Stimulated activated naive B cell treated with anti-CD40 and anti-IgM and Interleukin-4, amounts not matched to agents 10 μg/mL and 1 μg/mL and 100 μg/mL, for 72 hours (primary cell): Measurements from ENCODE around the gene RAB34.

Experiments
- ATAC-seq, 2 donors: fragments of 150-1000 bp; cut with Tn5 transposase; replicated peaks; 2 replicates each; pipeline ENCODE4 v1.10.0; 2021; ENCODE audit warnings: moderate library complexity in 1 of 2
- DNase-seq: peaks from one replicate; pipeline ENCODE4 v3.0.0; 2021
- H3K27ac Mint-ChIP-seq: one replicate; pipeline ENCODE4 v1.8.0; 2022; ENCODE audit warnings: mild to moderate bottlenecking, mixed read lengths
- H3K27me3 Mint-ChIP-seq, 2 donors: one replicate each; pipeline ENCODE4 v1.8.0; 2022; ENCODE audit warnings: mixed read lengths in 2 of 2
- H3K36me3 Mint-ChIP-seq, 2 donors: one replicate each; pipeline ENCODE4 v1.8.0; 2022; ENCODE audit warnings: mixed read lengths in 2 of 2, mild to moderate bottlenecking in 1 of 2
- H3K4me1 Mint-ChIP-seq, 2 donors: one replicate each; pipeline ENCODE4 v1.8.0; 2022; ENCODE audit warnings: mixed read lengths in 2 of 2, mild to moderate bottlenecking in 1 of 2
- H3K4me3 Mint-ChIP-seq, 2 donors: one replicate each; pipeline ENCODE4 v1.8.0; 2022; ENCODE audit warnings: mild to moderate bottlenecking in 2 of 2, mixed read lengths in 2 of 2, moderate library complexity in 1 of 2
- H3K9me3 Mint-ChIP-seq, 2 donors: one replicate each; pipeline ENCODE4 v1.8.0; 2022; ENCODE audit warnings: mixed read lengths in 2 of 2, mild to moderate bottlenecking in 1 of 2

RAB34 gene

DNA sequence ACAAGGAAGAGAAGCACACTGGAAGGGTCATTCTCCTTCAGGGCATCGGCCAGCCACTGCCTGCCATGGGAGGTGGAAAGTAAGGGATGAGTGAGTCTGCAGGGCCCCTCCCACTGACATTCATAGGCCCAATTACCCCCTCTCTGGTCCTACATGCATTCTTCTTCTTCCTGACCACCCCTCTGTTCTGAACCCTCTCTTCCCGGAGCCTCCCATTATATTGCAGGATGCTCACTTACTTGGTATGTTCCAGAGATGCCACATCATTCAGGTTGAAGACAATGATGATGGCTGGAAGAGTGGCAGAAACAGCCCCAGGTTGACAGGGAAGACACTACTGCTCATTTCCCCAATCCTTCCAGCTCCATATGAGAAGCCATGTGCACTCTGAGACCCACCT lies 2.5 kb downstream of the RAB34 start:
- Mint-ChIP-seq H3K27me3 (no peaks in the 10 kb centered on the region), H3K27ac (no peak overlapping the region), H3K36me3 (peaks cover 8 to 34% of the 10 kb centered on the region in 2 donors), H3K9me3 (no peaks in the 10 kb centered on the region), H3K4me1 (peaks cover 37 to 58% of the 10 kb centered on the region in 2 donors), H3K4me3 (no peak overlapping the region)
- ATAC-seq: no peak
- DNase-seq: no peak

DNA sequence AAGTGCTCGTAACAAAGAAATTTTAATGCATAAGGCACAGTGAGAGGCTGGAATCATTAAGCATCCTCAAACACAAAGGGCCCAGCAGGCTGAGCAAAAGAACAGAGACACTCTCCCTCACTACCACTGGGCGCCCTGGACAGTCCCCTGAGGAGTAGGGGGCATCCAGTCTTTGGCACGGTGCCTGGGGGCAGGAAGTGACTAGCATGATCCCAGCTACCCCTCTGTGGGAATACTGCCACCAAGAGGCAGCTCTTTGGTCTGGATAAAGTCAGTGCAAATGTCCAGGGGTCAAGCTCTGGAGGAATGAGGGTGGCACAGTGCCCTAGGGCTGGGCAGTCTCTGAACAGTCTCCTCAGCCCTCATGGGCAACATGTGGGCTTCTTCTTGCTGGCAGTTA lies 3.4 kb downstream of the RAB34 start:
- Mint-ChIP-seq H3K9me3 (no peaks in the 10 kb centered on the region), H3K36me3 (peaks cover 3 to 28% of the 10 kb centered on the region in 2 donors)

DNA sequence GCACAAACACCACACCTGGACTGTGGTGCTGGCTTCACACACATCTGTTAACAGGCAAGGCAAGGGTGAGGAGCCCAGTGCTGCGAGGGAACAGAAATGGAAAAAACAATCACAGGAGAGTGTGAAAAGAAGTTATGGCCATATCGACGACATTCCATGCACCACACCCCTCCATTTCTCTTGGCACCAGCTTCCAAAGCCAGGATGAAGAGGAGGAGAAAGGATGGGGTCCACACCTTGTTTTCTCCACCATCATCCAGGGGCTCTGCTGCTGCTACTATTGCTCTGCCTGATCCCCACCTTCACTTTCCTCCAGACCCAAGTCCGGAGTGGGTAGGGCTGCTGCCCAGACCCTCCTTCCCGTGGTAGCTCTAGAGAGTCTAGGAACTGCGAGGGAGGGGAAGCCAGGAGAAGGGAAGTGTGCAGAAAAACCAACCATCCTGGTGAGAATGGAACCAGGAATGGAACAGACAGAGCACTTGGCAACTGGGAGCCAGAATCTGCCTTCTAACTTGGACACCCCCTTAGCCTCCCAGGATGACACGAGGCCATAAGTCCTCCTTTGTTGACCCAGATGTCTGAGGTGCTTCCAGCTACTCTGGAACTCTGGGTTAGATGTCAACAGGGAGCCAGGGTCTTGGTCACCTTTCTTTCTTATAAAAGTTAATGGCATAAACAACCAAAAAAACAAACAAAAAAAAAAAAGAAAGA lies 4.8 kb downstream of the RAB34 start:
- peak overlapping the region; percentile 92 to 94 for H3K4me3 Mint-ChIP-seq
- no peaks in the 10 kb centered on the region for H3K9me3 Mint-ChIP-seq
- no peak for DNase-seq
- H3K36me3 Mint-ChIP-seq: peaks cover 5 to 30% of the 10 kb centered on the region in 2 donors
- no peaks in the 10 kb centered on the region for H3K27me3 Mint-ChIP-seq
- ATAC-seq: no peak
- peaks cover 24 to 44% of the 10 kb centered on the region in 2 donors for H3K4me1 Mint-ChIP-seq
- H3K27ac Mint-ChIP-seq: peak overlapping the region; percentile 94

More for the DNA sequence above, 3.4 kb downstream of the RAB34 start:
- H3K4me3 Mint-ChIP-seq: no peak overlapping the region
- H3K27me3 Mint-ChIP-seq: no peaks in the 10 kb centered on the region
- ATAC-seq (no peak), DNase-seq (no peak)
- H3K4me1 Mint-ChIP-seq: peaks cover 34 to 55% of the 10 kb centered on the region in 2 donors
- H3K27ac Mint-ChIP-seq: no peak overlapping the region

DNA sequence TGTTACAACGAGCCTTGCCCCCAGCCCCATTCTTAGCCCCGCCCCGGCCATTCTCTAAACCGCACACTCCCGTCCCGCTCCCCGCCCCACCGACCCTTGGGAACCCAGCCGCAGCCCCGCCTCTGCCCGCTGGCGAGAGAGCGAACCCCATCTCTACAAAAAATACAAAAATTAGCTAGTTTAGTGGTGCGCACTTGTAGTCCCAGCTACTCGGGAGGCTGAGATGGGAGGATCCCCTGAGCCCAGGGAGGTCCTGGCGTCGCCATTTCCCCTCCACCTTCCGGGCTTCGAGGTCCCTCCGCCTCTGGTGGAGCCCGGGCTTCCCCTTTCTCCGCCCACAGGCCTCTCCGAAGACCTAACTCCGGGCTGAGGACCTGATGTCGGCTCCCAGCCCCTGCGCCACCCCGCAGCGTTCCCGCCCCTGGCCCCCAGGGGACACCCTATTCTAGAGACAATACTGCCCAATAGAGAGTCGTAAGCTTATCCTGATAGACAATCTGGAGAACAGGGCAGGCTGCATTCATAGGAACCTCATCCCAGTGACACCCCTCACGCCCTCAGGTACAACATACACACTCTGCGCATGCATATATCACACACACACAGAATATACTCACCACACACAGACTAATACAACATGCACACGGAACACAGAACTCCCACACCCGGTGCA lies 5.5 kb downstream of the RAB34 start:
- ATAC-seq: peak; percentile 65 to 68
- H3K9me3 Mint-ChIP-seq: no peaks in the 10 kb centered on the region
- H3K4me1 Mint-ChIP-seq: peaks cover 27 to 42% of the 10 kb centered on the region in 2 donors
- H3K4me3 Mint-ChIP-seq: peak overlapping the region; percentile 92 to 94
- no peaks in the 10 kb centered on the region for H3K27me3 Mint-ChIP-seq
- peaks cover 10 to 36% of the 10 kb centered on the region in 2 donors for H3K36me3 Mint-ChIP-seq
- H3K27ac Mint-ChIP-seq: peak overlapping the region; percentile 94
- peak; percentile 73 for DNase-seq

DNA sequence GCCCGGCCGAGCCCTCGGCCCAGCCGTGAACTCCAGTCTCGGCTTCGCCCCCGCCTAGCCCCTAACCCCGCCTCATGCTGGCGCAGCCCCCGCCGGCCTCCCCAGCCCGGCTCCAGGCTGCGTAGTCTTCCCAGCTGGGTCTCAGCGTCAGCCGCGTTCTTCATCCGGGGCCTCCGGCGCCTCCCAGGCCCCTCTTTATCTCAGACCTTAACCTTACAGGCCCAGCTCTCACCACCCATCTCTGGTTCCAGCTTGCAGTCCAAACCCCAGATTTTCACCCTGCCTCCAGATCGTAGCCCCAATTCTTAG lies 6.0 kb downstream of the RAB34 start, which contains the start of gene PROCA1:
Gene PROCA1, minus strand, starts transcription at position 166 of the 309 bp plus-strand sequence. CDS start 228 bp downstream, outside the sequence.
- H3K27me3 Mint-ChIP-seq: no peaks in the 10 kb centered on the region
- DNase-seq (no peak), ATAC-seq (peak; percentile 48 to 49)
- peak within 1 kb of the TSS; percentile 92 to 94 for H3K4me3 Mint-ChIP-seq
- H3K27ac Mint-ChIP-seq: peak within 1 kb of the TSS; percentile 94
- no peaks in the 10 kb centered on the region for H3K9me3 Mint-ChIP-seq
- H3K4me1 Mint-ChIP-seq: peaks cover 27 to 42% of the 10 kb centered on the region in 2 donors
- H3K36me3 Mint-ChIP-seq: peaks cover 10 to 38% of the 10 kb centered on the region in 2 donors

DNA sequence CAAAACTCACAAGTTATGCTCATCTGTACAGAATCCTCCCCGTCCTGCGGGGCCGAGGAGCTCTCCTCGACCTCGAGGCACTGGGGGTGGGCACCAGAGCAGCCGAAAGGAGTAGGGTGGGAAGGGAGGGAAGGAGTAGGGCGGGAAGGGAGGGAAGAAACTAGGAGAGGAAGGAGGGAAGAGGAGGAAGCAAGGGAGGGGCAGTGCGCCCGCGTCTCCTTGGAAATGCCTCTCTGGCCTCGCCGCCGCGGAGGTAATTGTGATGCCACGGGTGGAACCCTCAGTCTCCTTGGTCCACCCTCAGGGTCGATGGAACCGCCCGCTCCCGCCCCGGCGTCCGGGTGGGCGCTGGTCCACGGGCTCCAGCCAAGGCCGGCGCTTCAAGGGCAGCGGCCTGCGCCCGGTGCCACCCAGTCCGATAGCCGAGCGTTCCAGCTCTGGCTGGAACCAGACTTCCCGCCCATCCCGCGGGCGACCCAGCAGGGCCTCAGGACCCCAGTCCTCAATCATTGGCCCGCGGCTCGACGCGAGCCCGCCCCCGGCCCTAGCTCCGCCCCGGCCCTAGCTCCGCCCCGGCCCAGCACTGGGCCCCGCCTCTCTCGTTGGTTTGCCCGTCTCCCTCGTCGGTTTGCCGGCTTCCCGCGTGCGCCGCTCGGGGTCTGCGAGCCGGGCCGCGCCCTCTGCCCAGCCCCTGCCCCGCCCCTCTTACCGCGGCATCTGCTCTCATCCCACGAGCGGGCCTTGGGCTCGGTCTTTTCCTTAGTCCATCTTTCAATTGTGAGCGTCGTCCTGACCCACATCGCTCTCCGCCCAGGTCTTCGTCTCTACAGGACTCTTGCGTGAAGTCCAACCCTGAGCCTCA lies 6.6 kb downstream of the RAB34 start:
- H3K27me3 Mint-ChIP-seq: no peaks in the 10 kb centered on the region
- DNase-seq: peak; percentile 88
- ATAC-seq: peak; percentile 85 to 89
- H3K4me1 Mint-ChIP-seq: peaks cover 25 to 36% of the 10 kb centered on the region in 2 donors
- H3K4me3 Mint-ChIP-seq: peak overlapping the region; percentile 92 to 94
- H3K36me3 Mint-ChIP-seq: peaks cover 10 to 39% of the 10 kb centered on the region in 2 donors
- H3K9me3 Mint-ChIP-seq: no peaks in the 10 kb centered on the region
- H3K27ac Mint-ChIP-seq: peak overlapping the region; percentile 94

DNA sequence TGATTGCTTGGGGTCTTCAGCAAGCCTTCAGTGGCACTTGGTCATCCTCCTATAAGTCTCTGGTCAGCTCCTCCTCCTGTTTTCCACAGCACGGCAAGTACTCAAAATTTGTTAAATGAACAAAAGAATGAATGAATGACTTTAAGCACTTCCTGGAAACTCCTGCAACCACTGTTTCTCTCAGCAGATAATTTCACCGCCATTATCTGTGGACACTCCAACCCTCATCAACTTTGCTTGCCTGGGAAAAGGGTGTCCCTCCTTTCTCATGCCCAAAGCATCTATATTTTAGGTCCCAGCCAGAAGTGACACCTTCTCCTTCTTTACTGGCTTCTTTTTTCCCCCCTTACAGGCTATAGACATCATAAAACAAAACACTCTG lies 10.3 kb downstream of the RAB34 start:
- peak overlapping the region; percentile 28 for H3K27ac Mint-ChIP-seq
- no peaks in the 10 kb centered on the region for H3K9me3 Mint-ChIP-seq

DNA sequence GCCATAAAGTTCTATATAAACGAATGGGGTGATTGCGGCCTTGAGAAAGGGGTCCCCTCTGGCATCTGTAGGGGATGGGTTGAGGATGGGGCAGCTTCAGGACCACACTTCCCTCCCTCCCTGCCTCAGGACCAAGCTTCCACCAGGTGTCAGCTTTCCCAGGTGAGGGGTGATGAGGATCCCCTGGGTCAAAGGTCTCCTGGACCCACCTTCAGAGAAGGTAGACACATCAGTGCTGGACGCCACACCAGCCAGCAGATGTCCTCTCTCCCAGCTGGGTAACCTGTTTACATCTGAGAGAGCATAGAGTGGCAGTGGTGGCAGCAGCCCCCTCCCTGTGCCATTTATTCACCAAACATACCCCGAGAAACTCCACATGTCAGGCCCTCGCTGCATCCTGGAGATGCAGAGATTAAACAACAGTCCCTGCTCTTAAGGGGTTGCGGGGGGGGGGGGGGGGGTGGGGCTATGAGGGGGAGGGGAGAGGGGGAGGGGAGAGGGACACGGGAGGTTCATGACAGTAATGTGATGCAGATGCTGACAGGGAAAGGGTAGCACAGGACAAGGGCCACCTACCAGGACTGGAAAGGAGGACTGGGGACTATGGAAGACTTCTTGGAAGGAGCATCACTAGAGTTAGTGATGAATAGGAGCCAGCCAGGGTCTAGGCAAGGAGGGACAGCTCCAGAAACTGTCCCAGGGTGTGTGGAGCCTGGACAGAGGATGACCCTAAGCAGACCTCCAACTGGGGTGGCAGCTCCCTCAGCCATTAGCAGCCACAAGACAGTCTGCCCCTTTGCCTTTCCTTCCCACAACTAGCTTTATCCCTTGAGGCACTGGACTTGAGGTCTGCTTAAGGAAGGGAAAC lies 11.0 kb downstream of the RAB34 start:
- Mint-ChIP-seq H3K4me3 (no peak overlapping the region), H3K36me3 (peaks cover 20 to 46% of the 10 kb centered on the region in 2 donors), H3K9me3 (no peaks in the 10 kb centered on the region), H3K27me3 (no peaks in the 10 kb centered on the region), H3K27ac (no peak overlapping the region), H3K4me1 (peaks cover 9 to 14% of the 10 kb centered on the region in 2 donors)
- ATAC-seq (no peak), DNase-seq (no peak)

More for the DNA sequence above, 10.3 kb downstream of the RAB34 start:
- H3K4me3 Mint-ChIP-seq: no peak overlapping the region
- DNase-seq (no peak), ATAC-seq (no peak)
- H3K4me1 Mint-ChIP-seq: peaks cover 15 to 16% of the 10 kb centered on the region in 2 donors
- peaks cover 20 to 42% of the 10 kb centered on the region in 2 donors for H3K36me3 Mint-ChIP-seq
- no peaks in the 10 kb centered on the region for H3K27me3 Mint-ChIP-seq

DNA sequence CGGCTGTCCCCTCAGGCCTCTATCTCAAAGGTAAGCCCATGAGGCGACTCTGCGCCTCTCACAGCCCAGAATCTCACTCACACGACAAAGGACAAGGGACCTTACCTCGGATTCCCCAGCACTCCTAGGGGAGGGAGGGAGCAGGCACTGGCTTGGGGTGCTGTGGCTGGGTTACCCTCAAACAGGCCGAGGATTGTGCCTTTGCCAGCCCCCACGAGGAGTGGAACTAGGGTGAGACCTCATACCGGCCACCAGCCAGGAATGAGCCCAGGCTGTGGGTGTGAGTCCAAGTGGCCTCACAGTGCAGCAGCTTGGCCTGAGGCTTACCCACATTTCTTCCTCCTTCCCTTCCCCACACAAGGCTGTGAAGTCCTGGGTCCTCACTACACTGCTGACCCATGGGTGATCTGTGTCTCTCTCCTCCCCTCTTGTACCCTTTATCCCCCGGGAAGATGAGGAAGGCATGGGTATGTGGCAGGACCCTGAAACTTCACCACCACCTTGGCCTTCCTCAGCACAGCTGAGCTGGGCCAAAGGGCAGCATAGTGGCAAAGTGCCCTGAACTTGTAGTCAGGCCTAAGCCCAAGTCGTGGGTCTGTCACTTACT lies 11.8 kb downstream of the RAB34 start:
- DNase-seq (no peak), ATAC-seq (peak in 1 of 2 donors; percentile 12)
- H3K36me3 Mint-ChIP-seq: peaks cover 22 to 54% of the 10 kb centered on the region in 2 donors

DNA sequence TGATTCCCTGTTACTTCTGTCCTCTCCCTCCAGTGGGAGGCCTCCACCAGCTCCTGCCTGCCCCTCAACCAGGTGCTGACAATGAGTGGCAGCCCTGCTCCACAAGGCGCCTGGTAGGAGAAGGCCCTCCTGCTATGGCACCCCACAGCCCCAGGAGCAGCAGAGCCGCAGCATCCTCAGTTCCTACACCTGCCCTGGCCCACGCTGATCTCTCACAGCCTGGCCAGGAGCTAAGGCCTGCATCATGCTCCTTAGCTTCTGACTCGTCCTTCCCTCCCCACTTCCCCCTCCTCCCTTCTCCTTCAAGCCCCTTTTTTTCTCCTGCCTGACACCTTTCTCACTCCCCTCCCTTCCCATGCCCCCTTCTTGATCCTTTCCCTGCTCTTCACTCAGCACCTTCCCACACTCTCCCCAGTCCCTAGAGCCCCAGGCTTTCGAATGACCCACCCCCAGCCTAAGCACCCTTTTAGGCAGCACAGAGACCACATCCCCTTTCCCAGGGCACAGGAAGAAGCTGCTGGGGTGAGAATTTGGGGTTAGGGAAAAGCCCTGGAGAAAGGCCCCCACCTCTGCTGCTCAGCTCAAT lies 12.5 kb downstream of the RAB34 start:
- H3K4me3 Mint-ChIP-seq: no peak overlapping the region
- peaks cover 0 to 10% of the 10 kb centered on the region in 2 donors for H3K4me1 Mint-ChIP-seq
- peak overlapping the region; percentile 75 for H3K27ac Mint-ChIP-seq
- H3K9me3 Mint-ChIP-seq: no peaks in the 10 kb centered on the region
- peaks cover 25 to 61% of the 10 kb centered on the region in 2 donors for H3K36me3 Mint-ChIP-seq
- no peaks in the 10 kb centered on the region for H3K27me3 Mint-ChIP-seq
- ATAC-seq (no peak), DNase-seq (no peak)

More for the DNA sequence above, 11.8 kb downstream of the RAB34 start:
- H3K4me3 Mint-ChIP-seq: no peak overlapping the region
- H3K27ac Mint-ChIP-seq: peak overlapping the region; percentile 75
- peaks cover 6 to 13% of the 10 kb centered on the region in 2 donors for H3K4me1 Mint-ChIP-seq
- H3K27me3 Mint-ChIP-seq: no peaks in the 10 kb centered on the region
- no peaks in the 10 kb centered on the region for H3K9me3 Mint-ChIP-seq

DNA sequence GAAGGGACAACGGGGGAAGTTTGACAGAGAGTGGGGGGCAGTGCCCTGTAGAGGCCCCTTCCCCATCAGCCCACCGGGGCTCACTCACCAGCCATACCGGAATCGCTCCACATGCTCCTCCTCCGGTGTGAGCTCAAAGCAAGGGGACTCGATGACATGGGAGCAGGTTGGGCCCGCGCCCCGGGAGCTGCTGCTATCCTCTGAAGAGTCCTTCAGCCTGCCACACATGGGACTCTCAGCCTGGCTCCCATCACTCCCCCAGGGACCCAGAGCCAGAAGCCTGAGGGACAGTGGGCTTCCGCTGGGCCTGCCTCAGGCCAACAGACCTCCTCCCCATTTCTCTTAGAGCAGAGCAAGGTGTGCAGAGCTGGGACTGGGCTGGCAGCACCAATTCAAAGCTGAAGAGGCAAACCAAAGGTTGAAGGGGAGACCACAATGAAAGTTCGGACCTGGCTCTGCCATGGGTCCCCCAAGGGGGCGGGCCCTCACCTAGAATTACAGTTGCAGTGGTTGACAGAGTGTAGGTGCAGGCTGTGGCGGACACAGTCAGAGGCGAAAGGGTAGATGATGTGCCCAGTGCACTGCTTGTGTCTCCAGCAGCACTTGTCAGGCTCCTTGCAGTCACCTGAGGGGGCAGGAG lies 13.3 kb downstream of the RAB34 start:
- Mint-ChIP-seq H3K4me1 (peaks cover 0 to 8% of the 10 kb centered on the region in 2 donors), H3K4me3 (no peak overlapping the region), H3K27me3 (no peaks in the 10 kb centered on the region), H3K9me3 (no peaks in the 10 kb centered on the region), H3K36me3 (peaks cover 28 to 69% of the 10 kb centered on the region in 2 donors), H3K27ac (no peak overlapping the region)
- ATAC-seq (no peak), DNase-seq (no peak)

DNA sequence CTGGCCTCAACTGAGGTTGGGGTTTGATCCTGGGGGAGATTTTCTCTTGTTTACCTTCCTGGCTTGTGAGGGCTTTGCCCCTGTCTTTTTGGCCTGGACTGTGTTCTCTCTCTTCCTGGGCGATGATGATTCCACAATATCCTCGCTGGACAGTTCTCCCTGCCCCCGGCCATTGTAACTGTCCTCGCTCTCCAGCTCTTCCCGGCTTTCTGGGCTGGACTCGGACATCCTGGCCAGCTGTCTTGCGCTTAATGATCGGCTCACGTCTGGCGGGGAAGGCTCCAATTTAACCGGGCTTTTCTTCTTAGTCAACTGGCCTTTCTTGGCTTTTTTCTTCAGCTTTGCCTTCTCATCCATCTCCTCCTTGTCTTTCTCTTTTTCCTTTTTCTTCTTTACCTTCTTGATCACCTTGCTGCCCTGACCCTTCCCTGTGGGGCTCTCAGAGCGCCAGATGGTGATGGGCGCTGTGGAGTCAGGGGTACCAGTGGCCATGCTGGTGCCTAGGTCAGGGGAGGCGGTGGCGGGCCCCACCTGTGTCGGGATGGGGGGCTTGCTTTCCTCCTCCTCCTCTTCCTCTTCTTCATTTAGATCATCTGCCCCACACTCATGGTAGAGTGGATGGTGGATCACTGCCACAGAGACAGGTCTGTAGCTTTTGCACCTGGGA lies 14.0 kb downstream of the RAB34 start:
- no peak overlapping the region for H3K27ac Mint-ChIP-seq

More for the DNA sequence above, 14.0 kb downstream of the RAB34 start:
- Mint-ChIP-seq H3K36me3 (peaks cover 29 to 69% of the 10 kb centered on the region in 2 donors), H3K9me3 (no peaks in the 10 kb centered on the region), H3K4me1 (peaks cover 0 to 8% of the 10 kb centered on the region in 2 donors), H3K27me3 (no peaks in the 10 kb centered on the region), H3K4me3 (no peak overlapping the region)
- DNase-seq (no peak), ATAC-seq (no peak)
